Testis (tissue), 3 donors: ENCODE results near the gene CAMTA1. TPM values are rescaled to one million over a fixed set of nuclear protein-coding genes. Genes with fewer than 3 reads are reported as not detected.

ENCODE experiments used
- DNase-seq: peaks from one replicate; pipeline ENCODE4 v3.0.0-alpha.2; 2019
- H3K27ac ChIP-seq, 2 donors: fragments of 200-600 bp; sonication (generic); one replicate each; pipeline ENCODE4 v1.5.1; 2019
- H3K27me3 ChIP-seq: fragments of 200-600 bp; sonication (generic); one replicate; pipeline ENCODE4 v1.5.1; 2019
- H3K36me3 ChIP-seq: fragments of 200-600 bp; sonication (generic); one replicate; pipeline ENCODE4 v1.5.1; 2017; ENCODE audit warnings: low read depth; ENCODE audit errors: missing control alignments
- H3K4me1 ChIP-seq: fragments of 200-600 bp; sonication (generic); one replicate; pipeline ENCODE4 v1.5.1; 2019
- H3K4me3 ChIP-seq, 2 donors: fragments of 200-600 bp; sonication (generic); one replicate each; pipeline ENCODE4 v1.5.1; 2017 to 2019
- H3K9me3 ChIP-seq: fragments of 200-600 bp; sonication (generic); one replicate; pipeline ENCODE4 v1.5.1; 2017
- CTCF ChIP-seq, 3 experiments: fragments of 450-650 bp in 2 of 3; fragments of 200-600 bp in 1 of 3; sonication (generic) in 1 of 3; IDR thresholded peaks; one replicate each; pipeline ENCODE4 v1.5.1; 2016 to 2019; ENCODE audit warnings: antibody characterized with exemption in 3 of 3, mild to moderate bottlenecking in 2 of 3, moderate library complexity in 1 of 3
- POLR2A ChIP-seq: fragments of 450-650 bp; IDR thresholded peaks from one replicate; pipeline ENCODE4 v1.6.1; 2017; ENCODE audit warnings: antibody characterized with exemption, mild to moderate bottlenecking, moderate library complexity
- WGBS, 2 donors: methylation state at CpG; one replicate each; pipeline ENCODE4 v1.1.5; 2018; 5-methylcytosine and 5-hydroxymethylcytosine counted together
- intact Hi-C: fragments of 100-400 bp; cut with DNase I; formaldehyde crosslinking; loops from one replicate; pipeline ENCODE4 v1.15.1; 2023; ENCODE audit warnings: low total_unique reads
- polyA plus RNA-seq: library from polyadenylated mRNA; stranded (reverse); fragments of 350-450 nt; fragmentation: Illumina TruSeq; extraction: RNeasy Lipid Tissue Mini Kit (QIAGEN cat#74804); gene quantifications from one replicate; pipeline ENCODE4 v1.2.3, GENCODE V29; 2014; ENCODE audit warnings: low read depth, low replicate concordance; ENCODE audit not compliant: insufficient read depth
- total RNA-seq, 2 donors: library from RNA; depleted of rRNA; stranded (reverse); fragments of >200 nt; gene quantifications; one replicate each; pipeline ENCODE4 v1.2.3, GENCODE V29; 2016

Gene CAMTA1
- total and polyA plus RNA-seq, 3 donors from 2014 or later = 116 to 158 (median 119) TPM

GRCh38 chr1:7014640-7014930 lies 229.3 kb downstream of the CAMTA1 start:
- DNase-seq = no peak
- TF ChIP-seq CTCF (IDR thresholded peaks at IDR 0.05) = no peak
- no peak for TF ChIP-seq POLR2A
- intact Hi-C loops = no loop called here
- no peaks in the 10 kb centered on the region for H3K36me3 ChIP-seq
- no peak overlapping the region for H3K27ac ChIP-seq
- H3K4me3 ChIP-seq = no peak overlapping the region
- peaks cover 7% of the 10 kb centered on the region for H3K4me1 ChIP-seq
- 84 to 93% methylated on average over 8 of the region's 8 CpGs for WGBS, 2 donors
- no peaks in the 10 kb centered on the region for H3K9me3 ChIP-seq
- no peaks in the 10 kb centered on the region for H3K27me3 ChIP-seq

GRCh38 chr1:7015022-7015421 lies 229.8 kb downstream of the CAMTA1 start:
- TF ChIP-seq POLR2A = no peak
- no peak for TF ChIP-seq CTCF (IDR thresholded peaks at IDR 0.05)
- no peak overlapping the region for H3K27ac ChIP-seq
- H3K4me1 ChIP-seq = peaks cover 7% of the 10 kb centered on the region
- H3K27me3 ChIP-seq = no peaks in the 10 kb centered on the region
- H3K36me3 ChIP-seq = no peaks in the 10 kb centered on the region
- H3K9me3 ChIP-seq = no peaks in the 10 kb centered on the region
- intact Hi-C loops = no loop called here
- no peak overlapping the region for H3K4me3 ChIP-seq
- DNase-seq = no peak
- 76 to 94% methylated on average over 7 of the region's 7 CpGs for WGBS, 2 donors

GRCh38 chr1:7018351-7018750 lies 233.1 kb downstream of the CAMTA1 start:
- 91 to 98% methylated on average over 7 of the region's 7 CpGs for WGBS, 2 donors
- intact Hi-C loops = no loop called here
- TF ChIP-seq CTCF (IDR thresholded peaks at IDR 0.05) (no peak), POLR2A (no peak)

GRCh38 chr1:7018826-7019225 lies 233.6 kb downstream of the CAMTA1 start:
- Histone ChIP-seq H3K4me1 (peaks cover 4% of the 10 kb centered on the region), H3K27me3 (no peaks in the 10 kb centered on the region), H3K36me3 (no peaks in the 10 kb centered on the region), H3K27ac (no peak overlapping the region), H3K4me3 (no peak overlapping the region), H3K9me3 (no peaks in the 10 kb centered on the region)
- DNase-seq = no peak
- TF ChIP-seq POLR2A (no peak), CTCF (IDR thresholded peaks at IDR 0.05) (no peak)
- WGBS, 2 donors = 91 to 94% methylated on average over 12 to 14 of the region's 14 CpGs
- intact Hi-C loops = no loop called here

More at GRCh38 chr1:7018351-7018750, 233.1 kb downstream of the CAMTA1 start:
- H3K36me3 ChIP-seq = no peaks in the 10 kb centered on the region
- no peak overlapping the region for H3K27ac ChIP-seq
- no peak for DNase-seq
- no peaks in the 10 kb centered on the region for H3K27me3 ChIP-seq
- H3K4me3 ChIP-seq = no peak overlapping the region
- H3K4me1 ChIP-seq = peaks cover 7% of the 10 kb centered on the region
- H3K9me3 ChIP-seq = no peaks in the 10 kb centered on the region

- Histone ChIP-seq H3K27ac (no peak overlapping the region), H3K27me3 (no peaks in the 10 kb centered on the region), H3K4me3 (no peak overlapping the region), H3K4me1 (no peaks in the 10 kb centered on the region), H3K36me3 (no peaks in the 10 kb centered on the region), H3K9me3 (no peaks in the 10 kb centered on the region)
- DNase-seq = no peak
- intact Hi-C loops = no loop called here
- 89 to 90% methylated on average over 9 of the region's 9 CpGs for WGBS, 2 donors
- TF ChIP-seq POLR2A (no peak), CTCF (IDR thresholded peaks at IDR 0.05) (no peak)
These were observed 234.3 kb downstream of the CAMTA1 start for GRCh38 chr1:7019510-7019909.
